ENCODE data around the gene BARD1.
A peak's percentile ranks its signal among the peaks of the same experiment; 100 is the strongest.
"Not testable (repeated sequence)": the region's sequence is repeated elsewhere in the genome, so short reads cannot be mapped to it uniquely, and the experiment has no call there.

Gene BARD1

GRCh38 chr2:214753455-214753854, 56.0 kb downstream of the BARD1 start:
- DNase-seq: no peak

- DNase-seq: no peak
Observed at GRCh38 chr2:214750529-214750928, 59.0 kb downstream of the BARD1 start.

- DNase-seq: no peak
Observed at GRCh38 chr2:214747992-214748391, 61.5 kb downstream of the BARD1 start.

- no peak for DNase-seq
Observed at GRCh38 chr2:214742119-214742518, 67.4 kb downstream of the BARD1 start.

GRCh38 chr2:214740867-214741395, 68.6 kb downstream of the BARD1 start:
- DNase-seq: no peak

GRCh38 chr2:214737188-214737587, 72.3 kb downstream of the BARD1 start:
- no peak for DNase-seq

- DNase-seq: peak; percentile 31
Observed at GRCh38 chr2:214730800-214731407, 78.6 kb downstream of the BARD1 start.

- DNase-seq: no peak
Observed at GRCh38 chr2:214730248-214730647, 79.2 kb downstream of the BARD1 start.

- no peak for DNase-seq
Observed at GRCh38 chr2:214724741-214725140, 84.7 kb downstream of the BARD1 start.

GRCh38 chr2:214717837-214718236, 91.6 kb downstream of the BARD1 start:
- not testable (repeated sequence) for DNase-seq

- DNase-seq: no peak
Observed at GRCh38 chr2:214716811-214717560, 92.5 kb downstream of the BARD1 start.

- no peak for DNase-seq
Observed at GRCh38 chr2:214715025-214715424, 94.5 kb downstream of the BARD1 start.

GRCh38 chr2:214713080-214713830, 96.2 kb downstream of the BARD1 start:
- no peak for DNase-seq

GRCh38 chr2:214710729-214711128, 98.8 kb downstream of the BARD1 start:
- no peak for DNase-seq

GRCh38 chr2:214706986-214707385, 102.5 kb downstream of the BARD1 start:
- DNase-seq: no peak

- peak; percentile 40 for DNase-seq
Observed at GRCh38 chr2:214699236-214699635, 110.2 kb downstream of the BARD1 start.

- no peak for DNase-seq
Observed at GRCh38 chr2:214696681-214697080, 112.8 kb downstream of the BARD1 start.

GRCh38 chr2:214695789-214696188, 113.7 kb downstream of the BARD1 start:
- DNase-seq: no peak

- DNase-seq: not testable (repeated sequence)
Observed at GRCh38 chr2:214683557-214683956, 125.9 kb downstream of the BARD1 start.

GRCh38 chr2:214679736-214680135, 129.7 kb downstream of the BARD1 start:
- DNase-seq: no peak

- DNase-seq: no peak
Observed at GRCh38 chr2:214676421-214677089, 132.9 kb downstream of the BARD1 start.
